Lower lobe of right lung (tissue), 2 donors: ENCODE data around the gene HHIPL2. TPM values are rescaled to one million over a fixed set of nuclear protein-coding genes. Genes with fewer than 3 reads are reported as not detected.
"Not testable (repeated sequence)": the region's sequence is repeated elsewhere in the genome, so short reads cannot be mapped to it uniquely, and the experiment has no call there.

Source experiments
- ATAC-seq, 2 donors: fragments of 200-7000 bp; cut with Tn5 transposase; one replicate each; pipeline ENCODE4 v1.9.1; 2020 to 2022; ENCODE audit warnings: mild to moderate bottlenecking in 2 of 2, moderate library complexity in 2 of 2
- DNase-seq: peaks from one replicate; pipeline ENCODE4 v3.0.0-alpha.2; 2020
- H3K27ac ChIP-seq: fragments of 200-600 bp; one replicate; pipeline ENCODE4 v1.8.0; 2022
- H3K27me3 ChIP-seq: fragments of 200-600 bp; one replicate; pipeline ENCODE4 v1.8.0; 2022; ENCODE audit warnings: low read depth
- H3K36me3 ChIP-seq: fragments of 200-600 bp; one replicate; pipeline ENCODE4 v1.8.0; 2022; ENCODE audit warnings: mild to moderate bottlenecking
- H3K4me1 ChIP-seq: fragments of 200-600 bp; one replicate; pipeline ENCODE4 v1.8.0; 2022
- H3K4me3 ChIP-seq: fragments of 200-600 bp; one replicate; pipeline ENCODE4 v1.8.0; 2022; ENCODE audit warnings: mild to moderate bottlenecking
- H3K9me3 ChIP-seq: fragments of 200-600 bp; one replicate; pipeline ENCODE4 v1.8.0; 2022
- CTCF ChIP-seq: fragments of 200-600 bp; IDR thresholded peaks from one replicate; pipeline ENCODE4 v1.8.0; 2022; ENCODE audit warnings: antibody characterized with exemption, mild to moderate bottlenecking
- intact Hi-C: fragments of 100-400 bp; cut with DNase I; formaldehyde crosslinking; loops from one replicate; pipeline ENCODE4 v1.11.0; 2022
- total RNA-seq: library from RNA; stranded (reverse); fragmentation: NEBNext Ultra II Directional; extraction: Animal tissue kit (Norgen Biotek cat#: 25700); gene quantifications from one replicate; pipeline ENCODE4 v1.2.1, GENCODE V29; 2021
- donor health status: DM: no; HTN: yes; CAD: no; lungs with severe emphysema.

HHIPL2 gene
- total RNA-seq, 1 donor from 2014 or later = 0.97 TPM

- Histone ChIP-seq H3K27ac (no peak overlapping the region), H3K27me3 (no peaks in the 10 kb centered on the region), H3K4me3 (no peak overlapping the region), H3K36me3 (no peaks in the 10 kb centered on the region), H3K9me3 (no peaks in the 10 kb centered on the region), H3K4me1 (no peaks in the 10 kb centered on the region)
- intact Hi-C loops = no loop called here
- no peak for TF ChIP-seq CTCF
- DNase-seq (no peak), ATAC-seq (no peak)
Measured at GRCh38 chr1:222521299-222522104, 26.4 kb downstream of the HHIPL2 start.

DNA sequence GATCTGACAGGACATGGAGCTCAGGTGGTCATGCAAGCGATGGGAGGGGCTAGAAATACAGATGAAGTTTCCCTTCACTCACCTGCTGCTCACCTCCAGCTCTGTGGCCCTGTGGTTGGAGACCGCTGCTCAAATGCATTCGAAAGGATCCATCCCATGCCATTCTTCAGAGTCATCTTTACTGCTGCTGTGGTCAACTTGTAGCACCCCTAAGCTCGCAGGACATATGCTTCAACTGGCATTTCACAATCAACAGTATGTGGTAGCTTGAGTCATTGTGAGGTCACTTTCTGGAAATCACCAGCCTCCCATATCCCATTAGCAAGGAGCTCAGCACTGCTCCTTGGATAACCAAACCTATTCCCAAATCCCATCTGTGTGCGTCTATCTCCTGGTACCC, 58.4 kb downstream of the HHIPL2 start:
- H3K27me3 ChIP-seq, DNase-seq, intact Hi-C loops, H3K4me3 ChIP-seq, H3K4me1 ChIP-seq, H3K9me3 ChIP-seq, ATAC-seq, H3K27ac ChIP-seq, H3K36me3 ChIP-seq: not testable (repeated sequence)

- H3K27me3 ChIP-seq, H3K4me1 ChIP-seq, ATAC-seq, H3K36me3 ChIP-seq, intact Hi-C loops, H3K27ac ChIP-seq, H3K9me3 ChIP-seq, DNase-seq, H3K4me3 ChIP-seq: not testable (repeated sequence)
Measured at GRCh38 chr1:222487774-222488173, 60.1 kb downstream of the HHIPL2 start.

GRCh38 chr1:222484005-222484404, 63.9 kb downstream of the HHIPL2 start:
- H3K36me3 ChIP-seq, ATAC-seq, H3K27ac ChIP-seq, H3K4me1 ChIP-seq, H3K9me3 ChIP-seq, H3K27me3 ChIP-seq, intact Hi-C loops, H3K4me3 ChIP-seq, DNase-seq: not testable (repeated sequence)

DNA sequence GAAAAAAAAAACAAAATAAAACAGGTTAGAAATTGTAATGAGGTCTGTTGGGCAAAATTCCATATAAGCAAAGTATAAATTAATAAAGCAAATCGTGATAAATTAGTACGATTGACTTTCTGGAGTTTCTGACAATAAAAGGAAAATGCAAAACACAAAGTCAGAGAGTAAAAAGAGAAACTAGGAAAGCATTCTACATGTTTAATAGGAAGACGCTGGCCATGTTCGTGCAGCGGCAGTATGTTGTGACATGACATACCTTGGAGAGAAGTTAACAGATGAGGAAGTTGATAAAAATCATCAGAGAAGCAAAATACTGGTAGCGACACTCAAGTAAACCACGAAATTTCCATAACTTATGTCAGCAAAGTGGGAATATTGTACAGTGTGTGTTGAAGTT, 68.3 kb downstream of the HHIPL2 start:
- ATAC-seq, H3K4me3 ChIP-seq, intact Hi-C loops, DNase-seq, H3K27ac ChIP-seq, H3K36me3 ChIP-seq, H3K27me3 ChIP-seq, H3K4me1 ChIP-seq, H3K9me3 ChIP-seq: not testable (repeated sequence)

DNA sequence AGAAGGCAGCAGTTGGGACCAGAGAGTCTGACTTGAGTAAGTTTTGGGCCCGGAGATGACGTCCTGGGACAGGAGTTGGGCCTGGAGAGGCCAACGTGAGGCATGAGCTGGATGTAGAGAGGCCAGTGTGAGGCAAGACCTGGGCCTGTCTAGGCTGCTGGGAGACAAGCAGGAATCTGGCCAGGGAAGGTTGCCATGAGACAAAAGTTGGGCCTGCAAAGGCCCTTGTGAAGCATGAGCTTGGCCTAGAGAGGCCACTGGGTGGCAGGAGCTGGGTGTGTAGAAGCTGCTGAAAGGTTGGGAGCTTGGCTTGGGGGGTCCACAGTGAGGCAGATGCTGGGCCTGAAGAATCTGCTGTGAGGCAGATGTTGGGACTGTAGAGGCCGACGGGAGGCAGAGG, 71.5 kb downstream of the HHIPL2 start:
- DNase-seq, H3K36me3 ChIP-seq, H3K4me3 ChIP-seq, H3K27ac ChIP-seq, ATAC-seq, intact Hi-C loops, H3K9me3 ChIP-seq, H3K4me1 ChIP-seq, H3K27me3 ChIP-seq: not testable (repeated sequence)

- H3K4me1 ChIP-seq, H3K4me3 ChIP-seq, H3K27ac ChIP-seq, H3K27me3 ChIP-seq, intact Hi-C loops, H3K9me3 ChIP-seq, ATAC-seq, H3K36me3 ChIP-seq, DNase-seq: not testable (repeated sequence)
Measured at GRCh38 chr1:222473717-222474116, 74.2 kb downstream of the HHIPL2 start.

DNA sequence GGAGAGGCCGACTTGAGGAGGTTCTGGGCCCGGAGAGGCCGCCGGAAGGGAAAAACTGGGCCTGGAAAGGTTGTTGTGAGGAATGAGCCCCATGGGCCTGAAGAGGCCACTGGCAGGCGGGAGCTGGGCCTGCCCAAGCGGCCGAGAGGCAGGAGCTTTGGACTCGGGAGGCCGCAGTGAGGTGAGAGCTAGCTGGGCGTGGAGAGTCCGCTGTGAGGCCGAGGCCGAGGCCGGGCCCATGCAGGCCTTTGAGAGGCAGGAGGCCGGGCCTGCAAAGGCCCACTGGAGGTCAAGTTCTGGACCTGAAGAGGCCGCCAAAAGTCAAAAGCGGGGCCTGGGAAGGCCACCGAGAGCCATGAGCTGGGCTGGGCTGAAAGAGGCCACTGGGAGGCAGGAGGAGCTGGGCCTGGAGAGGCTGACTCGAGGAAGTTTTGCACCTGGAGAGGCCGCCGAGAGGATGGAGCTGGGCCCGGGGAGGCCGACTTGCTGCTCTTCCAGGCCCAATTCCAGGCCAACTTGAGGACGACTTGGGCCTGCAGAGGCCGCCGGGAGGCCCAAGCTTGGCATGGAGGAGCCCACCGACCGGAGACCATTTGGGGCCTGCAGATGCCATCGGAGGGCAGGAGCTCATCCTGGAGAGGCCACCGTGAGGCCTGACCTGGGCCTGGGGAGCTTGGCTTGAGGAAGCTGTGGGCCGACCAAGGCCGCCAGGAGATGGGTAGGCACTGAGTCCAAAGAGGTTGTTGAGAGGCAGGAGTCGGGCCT, 74.9 kb downstream of the HHIPL2 start:
- intact Hi-C loops, H3K27me3 ChIP-seq, H3K27ac ChIP-seq, H3K36me3 ChIP-seq, H3K4me3 ChIP-seq, DNase-seq, H3K9me3 ChIP-seq, ATAC-seq, H3K4me1 ChIP-seq: not testable (repeated sequence)

Other genes starting within 250 kb of the HHIPL2 start
- 9.7 TPM for gene TAF1A, start 41.8 kb upstream of the HHIPL2 start, total RNA-seq
- 66.0 TPM for gene MIA3, start 70.0 kb upstream of the HHIPL2 start, total RNA-seq
- gene AIDA, start 164.4 kb upstream of the HHIPL2 start, total RNA-seq = 92.5 TPM
- gene BROX, start 164.5 kb upstream of the HHIPL2 start, total RNA-seq = 50.2 TPM
- 0.56 TPM for gene FAM177B, start 189.1 kb upstream of the HHIPL2 start, total RNA-seq